Left lung (tissue), 10 donors: Measurements from ENCODE around the gene CBR3. TPM values are rescaled to one million over a fixed set of nuclear protein-coding genes. Genes with fewer than 3 reads are reported as not detected.

Experiments
- ATAC-seq: fragments of 200-7000 bp; cut with Tn5 transposase; one replicate; pipeline ENCODE4 v1.9.1; 2020; ENCODE audit warnings: moderate library complexity
- DNase-seq, 4 donors: peaks; one replicate each; pipeline ENCODE4 v3.0.0-alpha.2; 2013 to 2020
- H3K27ac ChIP-seq, 2 donors: fragments of 200-600 bp; sonication (generic) in 1 of 2; one replicate each; pipeline versions ENCODE4 v1.5.0 to v1.8.0; 2020 to 2021
- H3K27me3 ChIP-seq, 2 donors: fragments of 200-600 bp; sonication (generic) in 1 of 2; one replicate each; pipeline versions ENCODE4 v1.5.0 to v1.8.0; 2020 to 2021
- H3K36me3 ChIP-seq, 2 donors: fragments of 200-600 bp; sonication (generic) in 1 of 2; one replicate each; pipeline versions ENCODE4 v1.5.0 to v1.8.0; 2020 to 2021
- H3K4me1 ChIP-seq, 2 donors: fragments of 200-600 bp; one replicate each; pipeline ENCODE4 v1.8.0; 2021
- H3K4me3 ChIP-seq, 2 donors: fragments of 200-600 bp; sonication (generic) in 1 of 2; one replicate each; pipeline versions ENCODE4 v1.5.0 to v1.8.0; 2020 to 2021; ENCODE audit warnings: mild to moderate bottlenecking in 1 of 2
- H3K9me3 ChIP-seq, 2 donors: fragments of 200-600 bp; sonication (generic) in 1 of 2; one replicate each; pipeline versions ENCODE4 v1.5.0 to v1.8.0; 2020 to 2021
- CTCF ChIP-seq, 2 donors: fragments of 200-600 bp; sonication (generic) in 1 of 2; IDR thresholded peaks; one replicate each; pipeline versions ENCODE4 v1.5.0 to v1.8.0; 2021; ENCODE audit warnings: antibody characterized with exemption in 2 of 2
- intact Hi-C, 2 donors: fragments of 100-400 bp; cut with DNase I; formaldehyde crosslinking; loops; one replicate each; pipeline versions ENCODE4 v1.11.2 to v1.14.2; 2022
- polyA plus RNA-seq, 6 donors: library from polyadenylated mRNA; unstranded; fragments of 120-200 nt; gene quantifications; one replicate each; pipeline ENCODE4 v1.2.1, GENCODE V29; 2013; ENCODE audit not compliant: insufficient read length in 6 of 6
- total RNA-seq, 2 donors: library from RNA; stranded (reverse); fragmentation: NEBNext Ultra II Directional; extraction: Animal tissue kit (Norgen Biotek cat#: 25700); gene quantifications; one replicate each; pipeline ENCODE4 v1.2.1, GENCODE V29; 2021
- donor health status: DM: no; HTN: yes; CAD: no.
- donor health status: DM: no; HTN: no; CAD: no.

Gene CBR3
- total and polyA plus RNA-seq, 8 donors: 1.3 to 4.7 (median 2.3) TPM

GRCh38 chr21:36100971-36101641 lies 33.8 kb upstream of the CBR3 start:
- DNase-seq (no peak), ATAC-seq (no peak)
- H3K4me3 ChIP-seq: no peak overlapping the region
- TF ChIP-seq CTCF (IDR thresholded peaks at IDR 0.05): no peak
- H3K36me3 ChIP-seq: no peaks in the 10 kb centered on the region
- peaks cover 0 to 19% of the 10 kb centered on the region in 2 donors for H3K27me3 ChIP-seq
- H3K4me1 ChIP-seq: no peaks in the 10 kb centered on the region
- no peaks in the 10 kb centered on the region for H3K9me3 ChIP-seq
- intact Hi-C loops: no loop called here
- H3K27ac ChIP-seq: no peak overlapping the region

DNA sequence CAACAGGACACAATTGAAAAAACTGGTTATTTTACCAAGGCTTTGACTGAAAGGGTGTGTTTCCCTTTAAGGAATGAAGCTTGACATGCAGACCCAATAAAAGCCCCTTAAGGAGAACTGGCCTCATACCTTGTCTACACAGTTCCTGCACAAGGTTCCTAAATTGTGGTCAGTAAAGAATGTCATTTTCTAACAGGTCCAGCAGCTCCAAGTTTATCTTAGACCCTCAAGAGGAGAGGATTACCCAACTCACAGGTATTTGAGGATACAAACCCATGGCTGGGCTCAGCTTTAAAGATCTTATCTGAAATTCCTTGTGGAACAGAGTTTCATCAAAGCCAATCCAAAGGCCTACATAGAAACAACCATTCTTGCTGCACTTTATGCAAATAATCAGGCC lies 31.4 kb upstream of the CBR3 start:
- H3K36me3 ChIP-seq: no peaks in the 10 kb centered on the region
- DNase-seq: no peak
- no peaks in the 10 kb centered on the region for H3K4me1 ChIP-seq
- intact Hi-C loops: no loop called here
- no peaks in the 10 kb centered on the region for H3K9me3 ChIP-seq
- peaks cover 0 to 20% of the 10 kb centered on the region in 2 donors for H3K27me3 ChIP-seq
- no peak for TF ChIP-seq CTCF (IDR thresholded peaks at IDR 0.05)
- no peak overlapping the region for H3K4me3 ChIP-seq
- H3K27ac ChIP-seq: peak overlapping the region in 1 of 2 donors; percentile 13
- ATAC-seq: peak; percentile 48

DNA sequence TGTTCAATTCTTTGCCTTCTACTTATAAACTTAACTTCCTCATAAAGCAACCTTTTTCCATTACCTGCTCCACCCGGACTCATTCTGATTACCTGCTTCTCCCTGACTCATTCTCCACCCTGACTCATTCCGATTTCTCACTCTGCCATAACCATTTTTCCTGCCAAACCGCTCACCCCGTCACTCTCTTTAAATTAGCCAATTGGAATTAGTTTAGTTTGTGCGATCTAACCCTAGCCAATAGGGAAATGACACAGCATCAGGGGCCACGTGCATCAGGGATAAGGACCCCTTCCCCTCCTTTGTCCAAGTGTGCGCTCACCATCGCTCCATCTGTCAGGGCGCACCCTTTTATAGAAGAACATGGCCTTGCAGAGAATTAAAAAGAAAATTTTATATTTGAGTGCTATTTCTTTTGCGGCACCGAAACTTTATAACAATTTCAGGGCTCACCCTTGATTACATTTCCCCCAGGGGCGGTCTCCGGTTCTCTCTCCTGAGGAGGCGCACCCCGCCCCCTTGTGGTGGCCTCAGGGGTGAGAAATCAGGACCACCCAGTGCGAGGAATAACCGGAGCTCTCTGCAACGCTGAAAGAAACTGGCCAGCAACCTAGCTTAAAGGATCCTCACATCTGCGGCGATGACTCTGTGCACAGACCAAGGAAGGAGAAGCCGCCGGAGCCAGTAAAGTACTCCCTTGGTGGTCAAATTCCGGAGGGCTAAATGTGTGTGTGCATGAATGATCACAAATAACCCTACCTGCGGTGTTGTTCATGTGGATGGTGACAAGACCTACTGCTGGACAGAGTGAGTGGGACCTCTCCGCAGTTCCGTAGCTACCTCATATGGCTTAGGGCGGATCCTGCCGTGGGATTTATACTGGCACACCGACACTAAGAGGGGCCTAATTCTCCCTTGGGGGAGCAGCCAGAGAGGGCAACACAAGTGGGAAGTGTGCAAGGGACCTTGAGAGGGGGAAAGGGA lies 30.3 kb upstream of the CBR3 start:
- ATAC-seq (peak; percentile 24), DNase-seq (peak in 2 of 4 donors; percentile 38 to 71)
- Histone ChIP-seq H3K36me3 (no peaks in the 10 kb centered on the region), H3K27me3 (peaks cover 0 to 20% of the 10 kb centered on the region in 2 donors), H3K4me3 (no peak overlapping the region), H3K27ac (no peak overlapping the region), H3K9me3 (no peaks in the 10 kb centered on the region), H3K4me1 (no peaks in the 10 kb centered on the region)
- peak; percentile 40 to 41 for TF ChIP-seq CTCF (IDR thresholded peaks at IDR 0.05)
- intact Hi-C loops: no loop called here

GRCh38 chr21:36105327-36105842 lies 29.5 kb upstream of the CBR3 start:
- no peaks in the 10 kb centered on the region for H3K4me1 ChIP-seq
- DNase-seq (no peak), ATAC-seq (no peak)
- peaks cover 0 to 20% of the 10 kb centered on the region in 2 donors for H3K27me3 ChIP-seq
- no peaks in the 10 kb centered on the region for H3K9me3 ChIP-seq
- intact Hi-C loops: no loop called here
- H3K36me3 ChIP-seq: no peaks in the 10 kb centered on the region
- H3K27ac ChIP-seq: no peak overlapping the region
- H3K4me3 ChIP-seq: no peak overlapping the region
- TF ChIP-seq CTCF (IDR thresholded peaks at IDR 0.05): no peak

DNA sequence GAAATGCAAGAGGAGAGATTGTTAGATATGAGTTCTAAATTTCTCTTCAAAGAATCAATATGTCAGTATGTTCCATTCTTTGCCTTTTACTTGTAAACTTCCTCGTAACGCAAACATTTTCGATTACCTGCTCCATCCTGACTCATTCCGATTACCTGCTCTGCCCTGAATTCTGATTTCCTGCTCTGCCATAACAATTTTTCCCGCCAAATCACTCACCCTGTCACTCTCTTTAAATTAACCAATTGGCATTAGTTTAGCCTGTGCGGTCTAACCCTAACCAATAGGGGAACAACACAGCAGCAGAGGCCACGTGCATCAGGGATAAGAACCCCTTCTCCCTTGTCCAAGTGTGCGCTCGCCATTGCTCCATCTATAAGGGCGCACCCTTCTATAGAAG lies 25.0 kb upstream of the CBR3 start:
- Histone ChIP-seq H3K27me3 (peaks cover 0 to 13% of the 10 kb centered on the region in 2 donors), H3K27ac (no peak overlapping the region), H3K4me1 (peaks cover 0 to 21% of the 10 kb centered on the region in 2 donors), H3K36me3 (no peaks in the 10 kb centered on the region), H3K9me3 (no peaks in the 10 kb centered on the region), H3K4me3 (no peak overlapping the region)
- no peak for TF ChIP-seq CTCF (IDR thresholded peaks at IDR 0.05)
- no peak for ATAC-seq
- intact Hi-C loops: no loop called here
- no peak for DNase-seq
